TTC549 (cell line): ENCODE data around the gene SPHKAP.
A peak's percentile ranks its signal among the peaks of the same experiment; 100 is the strongest.
"Not testable (repeated sequence)": the region's sequence is repeated elsewhere in the genome, so short reads cannot be mapped to it uniquely, and the experiment has no call there.

Experiments used
- FAIRE-seq: peaks from 2 replicates; lab custom pipeline; 2012; peaks lifted over from hg19 to GRCh38; lab: Jason Lieb, UNC

The SPHKAP gene

GRCh38 chr2:228181098-228182019 is at the start of gene SPHKAP:
SPHKAP (minus strand) TSS chr2:228181687; CDS start chr2:228181598, 89 bp downstream.
- no peak for FAIRE-seq

- no peak for FAIRE-seq
Measured at GRCh38 chr2:228227466-228227865, 46.0 kb upstream of the SPHKAP start.

GRCh38 chr2:228224410-228224809 is 42.9 kb upstream of the SPHKAP start:
- no peak for FAIRE-seq

GRCh38 chr2:228218593-228218992 is 37.1 kb upstream of the SPHKAP start:
- not testable (repeated sequence) for FAIRE-seq

GRCh38 chr2:228197504-228197903 is 16.0 kb upstream of the SPHKAP start:
- no peak for FAIRE-seq

GRCh38 chr2:228180181-228181097 is 1.0 kb downstream of the SPHKAP start:
- no peak for FAIRE-seq

GRCh38 chr2:228167290-228167689 is 14.2 kb downstream of the SPHKAP start:
- no peak for FAIRE-seq

- FAIRE-seq: no peak
Measured at GRCh38 chr2:228164718-228165117, 16.8 kb downstream of the SPHKAP start.

GRCh38 chr2:228157841-228158240 is 23.6 kb downstream of the SPHKAP start:
- FAIRE-seq: no peak

- FAIRE-seq: no peak
Measured at GRCh38 chr2:228144961-228145360, 36.5 kb downstream of the SPHKAP start.

GRCh38 chr2:228140934-228141528 is 40.5 kb downstream of the SPHKAP start:
- FAIRE-seq: no peak

- no peak for FAIRE-seq
Measured at GRCh38 chr2:228136027-228136426, 45.5 kb downstream of the SPHKAP start.

GRCh38 chr2:228135300-228135699 is 46.2 kb downstream of the SPHKAP start:
- FAIRE-seq: no peak

- FAIRE-seq: no peak
Measured at GRCh38 chr2:228131833-228132232, 49.7 kb downstream of the SPHKAP start.

- no peak for FAIRE-seq
Measured at GRCh38 chr2:228126401-228126800, 55.1 kb downstream of the SPHKAP start.

- no peak for FAIRE-seq
Measured at GRCh38 chr2:228118940-228119339, 62.5 kb downstream of the SPHKAP start.

GRCh38 chr2:228107846-228108245 is 73.6 kb downstream of the SPHKAP start:
- FAIRE-seq: no peak

GRCh38 chr2:228105526-228106250 is 75.8 kb downstream of the SPHKAP start:
- FAIRE-seq: no peak

- FAIRE-seq: peak; percentile 98
Measured at GRCh38 chr2:228104215-228104614, 77.3 kb downstream of the SPHKAP start.

GRCh38 chr2:228103379-228103778 is 78.1 kb downstream of the SPHKAP start:
- no peak for FAIRE-seq

- FAIRE-seq: no peak
Measured at GRCh38 chr2:228102949-228103348, 78.5 kb downstream of the SPHKAP start.
